Body of pancreas (tissue), 4 donors: ENCODE data around the gene OR52N2. TPM values are rescaled to one million over a fixed set of nuclear protein-coding genes. Genes with fewer than 3 reads are reported as not detected.

Experiments
- ATAC-seq: fragments of 150-250 bp; one replicate; pipeline ENCODE4 v1.9.1; 2016
- DNase-seq, 4 donors: peaks; one replicate each; pipeline ENCODE4 v3.0.0-alpha.2; 2019
- H3K27ac ChIP-seq, 4 donors: fragments of 200-600 bp; sonication (generic); 1 replicate in 3 of 4; 2 replicates in 1 of 4; pipeline versions ENCODE4 v1.5.1 to v1.6.1; 2016 to 2019; ENCODE audit warnings: mild to moderate bottlenecking in 1 of 4, mixed read lengths in 1 of 4, moderate library complexity in 1 of 4
- H3K27me3 ChIP-seq, 2 donors: fragments of 200-600 bp; sonication (generic); one replicate each; pipeline ENCODE4 v1.6.0; 2016; ENCODE audit warnings: mild to moderate bottlenecking in 1 of 2
- H3K36me3 ChIP-seq, 2 donors: fragments of 200-600 bp; sonication (generic); replicated peaks in 1 of 2; 2 replicates each; pipeline ENCODE4 v1.5.1; 2016; ENCODE audit warnings: low read depth in 2 of 2; ENCODE audit not compliant: insufficient read depth in 1 of 2
- H3K4me1 ChIP-seq: fragments of 200-600 bp; sonication (generic); one replicate; pipeline ENCODE4 v1.6.0; 2016
- H3K4me3 ChIP-seq, 2 donors: fragments of 200-600 bp; sonication (generic); 1 replicate in 1 of 2; 2 replicates in 1 of 2; pipeline ENCODE4 v1.5.1; 2016 to 2019
- H3K9me3 ChIP-seq, 3 donors: fragments of 200-600 bp; sonication (generic); 1 replicate in 2 of 3; 2 replicates in 1 of 3; pipeline ENCODE4 v1.5.1; 2016
- CTCF ChIP-seq, 7 experiments: fragments of 450-650 bp in 4 of 7; fragments of 200-600 bp in 3 of 7; sonication (generic) in 3 of 7; IDR thresholded peaks; one replicate each; pipeline ENCODE4 v1.5.1; 2016 to 2019; ENCODE audit warnings: antibody characterized with exemption in 7 of 7
- POLR2A ChIP-seq, 3 donors: fragments of 450-650 bp; IDR thresholded peaks; one replicate each; pipeline ENCODE4 v1.6.1; 2016; ENCODE audit warnings: antibody characterized with exemption in 3 of 3, mild to moderate bottlenecking in 2 of 3
- WGBS, 2 donors: methylation state at CpG; one replicate each; pipeline ENCODE4 v1.1.5; 2017; 5-methylcytosine and 5-hydroxymethylcytosine counted together
- intact Hi-C: fragments of 100-400 bp; cut with DNase I; formaldehyde crosslinking; loops from one replicate; pipeline ENCODE4 v1.15.1; 2023
- total RNA-seq, 2 donors: library from RNA; depleted of rRNA; stranded (reverse); fragments of >200 nt; gene quantifications; one replicate each; pipeline ENCODE4 v1.1.0, GENCODE V29; 2016

OR52N2 gene
- total RNA-seq, 2 donors from 2014 or later: not detected

GRCh38 chr11:5833446-5833845 lies 24.7 kb downstream of the OR52N2 start:
- DNase-seq: no peak
- H3K4me1 ChIP-seq: no peaks in the 10 kb centered on the region
- intact Hi-C loops: no loop called here
- H3K4me3 ChIP-seq: no peak overlapping the region
- ATAC-seq: no peak
- H3K27me3 ChIP-seq: no peaks in the 10 kb centered on the region
- H3K9me3 ChIP-seq: no peaks in the 10 kb centered on the region
- 32 to 40% methylated on average over 2 of the region's 2 CpGs for WGBS, 2 donors
- no peak overlapping the region for H3K27ac ChIP-seq
- TF ChIP-seq CTCF (IDR thresholded peaks at IDR 0.05): no peak
- no peak for TF ChIP-seq POLR2A (IDR thresholded peaks at IDR 0.05)
- H3K36me3 ChIP-seq: no peaks in the 10 kb centered on the region

- no peak overlapping the region for H3K4me3 ChIP-seq
- no peak overlapping the region for H3K27ac ChIP-seq
- intact Hi-C loops: no loop called here
- TF ChIP-seq CTCF (IDR thresholded peaks at IDR 0.05) (no peak), POLR2A (IDR thresholded peaks at IDR 0.05) (no peak)
- no peaks in the 10 kb centered on the region for H3K9me3 ChIP-seq
- H3K4me1 ChIP-seq: no peaks in the 10 kb centered on the region
- 77 to 86% methylated on average over 2 of the region's 2 CpGs for WGBS, 2 donors
- DNase-seq: no peak
- H3K27me3 ChIP-seq: no peaks in the 10 kb centered on the region
- ATAC-seq: no peak
- H3K36me3 ChIP-seq: no peaks in the 10 kb centered on the region
Measured at GRCh38 chr11:5837695-5838094, 29.0 kb downstream of the OR52N2 start.

GRCh38 chr11:5841797-5842196 lies 33.1 kb downstream of the OR52N2 start, which contains the start of gene OR52E6:
Gene OR52E6 (minus strand): TSS chr11:5841897. CDS start chr11:5841897, 0 bp downstream.
- ATAC-seq: no peak
- TF ChIP-seq CTCF (IDR thresholded peaks at IDR 0.05) (no peak), POLR2A (IDR thresholded peaks at IDR 0.05) (no peak)

GRCh38 chr11:5846701-5847100 lies 38.0 kb downstream of the OR52N2 start:
- Histone ChIP-seq H3K9me3 (peaks cover 0 to 3% (median 0%) of the 10 kb centered on the region in 3 donors), H3K4me1 (no peaks in the 10 kb centered on the region), H3K36me3 (no peaks in the 10 kb centered on the region), H3K27me3 (no peaks in the 10 kb centered on the region), H3K4me3 (no peak overlapping the region), H3K27ac (no peak overlapping the region)
- DNase-seq (no peak), ATAC-seq (no peak)
- WGBS, 2 donors: 47 to 57% methylated on average over 1 of the region's 1 CpG
- intact Hi-C loops: no loop called here
- no peak for TF ChIP-seq POLR2A (IDR thresholded peaks at IDR 0.05)
- TF ChIP-seq CTCF (IDR thresholded peaks at IDR 0.05): no peak

More at GRCh38 chr11:5841797-5842196, 33.1 kb downstream of the OR52N2 start, which contains the start of gene OR52E6:
- no peaks in the 10 kb centered on the region for H3K9me3 ChIP-seq
- WGBS, 2 donors: 5 to 36% methylated on average over 1 of the region's 1 CpG
- no peaks in the 10 kb centered on the region for H3K36me3 ChIP-seq
- no peak within 1 kb of the TSS for H3K4me3 ChIP-seq
- H3K4me1 ChIP-seq: no peaks in the 10 kb centered on the region
- DNase-seq: no peak
- no peak within 1 kb of the TSS for H3K27ac ChIP-seq
- intact Hi-C loops: no loop called here
- H3K27me3 ChIP-seq: no peaks in the 10 kb centered on the region

GRCh38 chr11:5847711-5848110 lies 39.0 kb downstream of the OR52N2 start:
- no peak overlapping the region for H3K27ac ChIP-seq

More at GRCh38 chr11:5847711-5848110, 39.0 kb downstream of the OR52N2 start:
- H3K36me3 ChIP-seq: no peaks in the 10 kb centered on the region
- peaks cover 0 to 3% (median 0%) of the 10 kb centered on the region in 3 donors for H3K9me3 ChIP-seq
- H3K4me1 ChIP-seq: no peaks in the 10 kb centered on the region
- no peaks in the 10 kb centered on the region for H3K27me3 ChIP-seq
- no peak for ATAC-seq
- intact Hi-C loops: no loop called here
- TF ChIP-seq CTCF (IDR thresholded peaks at IDR 0.05) (no peak), POLR2A (IDR thresholded peaks at IDR 0.05) (no peak)
- no peak for DNase-seq
- H3K4me3 ChIP-seq: no peak overlapping the region
